IMR-90 (cell line): ENCODE results near the gene UPB1. TPM values are rescaled to one million over a fixed set of nuclear protein-coding genes. Genes with fewer than 3 reads are reported as not detected.
A peak's percentile ranks its signal among the peaks of the same experiment; 100 is the strongest.

Source experiments
- ATAC-seq: fragments of 200-7000 bp; cut with Tn5 transposase; 2 replicates; pipeline ENCODE4 v1.9.1; 2020; ENCODE audit warnings: low read depth, mild to moderate bottlenecking, moderate library complexity
- BruUV-seq: library from RNA; stranded (reverse); fragments of 400-500 nt; replicated peaks from 2 replicates; lab custom pipeline; 2021; lab: Mats Ljungman, UMichigan
- CTCF ChIA-PET: fragments of 300-600 bp; formaldehyde crosslinking; extraction: SDS; loops from one replicate; lab custom pipeline; 2021; ENCODE audit warnings: antibody characterized with exemption; lab: Yijun Ruan, JAX
- POLR2A ChIA-PET: fragments of 300-600 bp; sonication (Branson Sonifier 250); formaldehyde crosslinking; loops from one replicate; lab custom pipeline; 2022; ENCODE audit warnings: antibody characterized with exemption; ENCODE audit not compliant: unreplicated experiment; lab: Charles Lee
- DNase-seq: peaks from one replicate; pipeline ENCODE4 v3.0.0; 2013
- H2AFZ ChIP-seq: replicated peaks from 2 replicates; pipeline ENCODE3; 2013; ENCODE audit warnings: low read length, mild to moderate bottlenecking; ENCODE audit not compliant: poor library complexity
- H2AK5ac ChIP-seq: 2 replicates; pipeline ENCODE4 v1.6.1; 2013; ENCODE audit warnings: low read depth, low read length, inconsistent platforms
- H2AK9ac ChIP-seq: replicated peaks from 2 replicates; pipeline ENCODE3; 2013; ENCODE audit warnings: mild to moderate bottlenecking, low read depth, low read length, moderate library complexity; ENCODE audit not compliant: poor library complexity
- H2BK120ac ChIP-seq: 2 replicates; pipeline ENCODE4 v1.6.1; 2013; ENCODE audit warnings: low read depth, low read length, inconsistent platforms
- H2BK15ac ChIP-seq: 3 replicates; pipeline ENCODE4 v1.6.1; 2013; ENCODE audit warnings: low read depth, low read length, inconsistent platforms
- H2BK20ac ChIP-seq: 2 replicates; pipeline ENCODE4 v1.6.1; 2013; ENCODE audit warnings: low read depth, mild to moderate bottlenecking, inconsistent platforms, low read length, moderate library complexity
- H2BK5ac ChIP-seq: 2 replicates; pipeline ENCODE4 v1.6.1; 2013; ENCODE audit warnings: mild to moderate bottlenecking, low read depth, low read length, inconsistent platforms; ENCODE audit not compliant: poor library complexity, severe bottlenecking
- H3K14ac ChIP-seq: replicated peaks from 2 replicates; pipeline ENCODE4 v1.6.1; 2013; ENCODE audit warnings: low read depth, low read length, inconsistent platforms
- H3K18ac ChIP-seq: 2 replicates; pipeline ENCODE4 v1.6.1; 2013; ENCODE audit warnings: low read depth, low read length, control low read depth
- H3K23ac ChIP-seq: 2 replicates; pipeline ENCODE4 v1.6.1; 2013; ENCODE audit warnings: low read depth, low read length, inconsistent platforms
- H3K27ac ChIP-seq: 2 replicates; pipeline ENCODE4 v1.5.1; 2013; ENCODE audit warnings: mild to moderate bottlenecking, control low read depth, low read length; ENCODE audit not compliant: insufficient read depth
- H3K27me3 ChIP-seq: 2 replicates; pipeline ENCODE4 v1.6.1; 2013; ENCODE audit warnings: low read length; ENCODE audit not compliant: control insufficient read depth, insufficient read depth
- H3K36me3 ChIP-seq: 2 replicates; pipeline ENCODE4 v1.6.1; 2013; ENCODE audit warnings: low read length, mixed read lengths; ENCODE audit not compliant: control insufficient read depth, insufficient read depth
- H3K4ac ChIP-seq: 2 replicates; pipeline ENCODE4 v1.6.1; 2013; ENCODE audit warnings: low read depth, low read length, inconsistent platforms
- H3K4me1 ChIP-seq: 2 replicates; pipeline ENCODE4 v1.6.1; 2013; ENCODE audit warnings: low read length, mixed read lengths; ENCODE audit not compliant: control insufficient read depth, insufficient read depth
- H3K4me2 ChIP-seq: 2 replicates; pipeline ENCODE4 v1.6.1; 2013; ENCODE audit warnings: low read depth, mild to moderate bottlenecking, control low read depth, low read length, moderate library complexity
- H3K4me3 ChIP-seq: 2 replicates; pipeline ENCODE4 v1.5.1; 2013; ENCODE audit warnings: low read depth, mild to moderate bottlenecking, control low read depth, low read length, moderate library complexity; ENCODE audit not compliant: insufficient read depth
- H3K56ac ChIP-seq: 2 replicates; pipeline ENCODE4 v1.6.1; 2013; ENCODE audit warnings: low read length, inconsistent platforms; ENCODE audit not compliant: insufficient read depth; ENCODE audit errors: extremely low read depth
- H3K79me1 ChIP-seq, 2 experiments: 2 replicates each; pipeline ENCODE4 v1.6.1; 2013; ENCODE audit warnings: low read length in 2 of 2, inconsistent platforms in 1 of 2, low read depth in 1 of 2
- H3K9ac ChIP-seq: 2 replicates; pipeline ENCODE4 v1.6.1; 2013; ENCODE audit warnings: low read depth, low read length, control low read depth
- H3K9me1 ChIP-seq: 2 replicates; pipeline ENCODE4 v1.6.1; 2013; ENCODE audit warnings: low read length, inconsistent platforms; ENCODE audit not compliant: insufficient read depth
- H3K9me3 ChIP-seq: 2 replicates; pipeline ENCODE4 v1.6.1; 2013; ENCODE audit warnings: low read length; ENCODE audit not compliant: control insufficient read depth, insufficient read depth
- H4K20me1 ChIP-seq: 2 replicates; pipeline ENCODE4 v1.6.1; 2013; ENCODE audit warnings: low read length, inconsistent platforms; ENCODE audit not compliant: insufficient read depth
- H4K5ac ChIP-seq: 2 replicates; pipeline ENCODE4 v1.6.1; 2013; ENCODE audit warnings: mild to moderate bottlenecking, low read depth, low read length, control low read depth
- H4K8ac ChIP-seq, 2 experiments: 2 replicates each; pipeline ENCODE4 v1.6.1; 2013; ENCODE audit warnings: low read depth in 2 of 2, low read length in 2 of 2, control low read depth in 1 of 2, inconsistent platforms in 1 of 2
- H4K91ac ChIP-seq: 2 replicates; pipeline ENCODE4 v1.6.1; 2013; ENCODE audit warnings: low read depth, low read length, inconsistent platforms; ENCODE audit not compliant: insufficient read depth
- BHLHE40 ChIP-seq: fragments of 150-350 bp; IDR thresholded peaks from 2 replicates; pipeline ENCODE4 v1.6.1; 2016; ENCODE audit warnings: mild to moderate bottlenecking, low read depth, low read length
- CEBPB ChIP-seq: IDR thresholded peaks from 2 replicates; pipeline ENCODE4 v1.6.1; 2012; ENCODE audit warnings: low read depth, low read length, improper control_type of control experiment
- CHD1 ChIP-seq: IDR thresholded peaks from 2 replicates; pipeline ENCODE4 v1.6.1; 2012; ENCODE audit warnings: low read depth, low read length, improper control_type of control experiment
- CTCF ChIP-seq: conservative IDR thresholded peaks from 2 replicates; pipeline ENCODE4 v1.5.1; 2012; ENCODE audit warnings: mild to moderate bottlenecking, low read depth, low read length, improper control_type of control experiment
- FOS ChIP-seq: fragments of 150-350 bp; IDR thresholded peaks from 2 replicates; pipeline ENCODE4 v1.6.1; 2016; ENCODE audit warnings: low read depth, low read length
- MAZ ChIP-seq: IDR thresholded peaks from 2 replicates; pipeline ENCODE4 v1.6.1; 2012; ENCODE audit warnings: low read depth, mild to moderate bottlenecking, low read length, improper control_type of control experiment, moderate library complexity, borderline replicate concordance
- MXI1 ChIP-seq: IDR thresholded peaks from 2 replicates; pipeline ENCODE4 v1.6.1; 2012; ENCODE audit warnings: low read depth, mild to moderate bottlenecking, low read length, moderate library complexity, borderline replicate concordance
- NFE2L2 ChIP-seq: fragments of 150-350 bp; IDR thresholded peaks from 2 replicates; pipeline ENCODE4 v1.6.1; 2016; ENCODE audit warnings: low read depth, mild to moderate bottlenecking, low read length
- POLR2A ChIP-seq: IDR thresholded peaks from 2 replicates; pipeline ENCODE4 v1.6.1; 2012; ENCODE audit warnings: mild to moderate bottlenecking, low read depth, low read length
- RAD21 ChIP-seq: IDR thresholded peaks from 2 replicates; pipeline ENCODE4 v1.6.1; 2012; ENCODE audit warnings: low read length, improper control_type of control experiment
- RCOR1 ChIP-seq: IDR thresholded peaks from 2 replicates; pipeline ENCODE4 v1.6.1; 2012; ENCODE audit warnings: mild to moderate bottlenecking, low read length, improper control_type of control experiment; ENCODE audit not compliant: insufficient replicate concordance
- RFX5 ChIP-seq: IDR thresholded peaks from 2 replicates; pipeline ENCODE4 v1.8.0; 2012; ENCODE audit warnings: low read depth, mild to moderate bottlenecking, low read length, moderate library complexity
- SMC3 ChIP-seq: fragments of 150-350 bp; IDR thresholded peaks from 2 replicates; pipeline ENCODE4 v1.6.1; 2016; ENCODE audit warnings: low read depth, mild to moderate bottlenecking, antibody characterized with exemption, low read length, moderate library complexity
- WGBS, 2 experiments: methylation state at CpG; one replicate each; pipeline versions ENCODE4 v1.1.5 to v1.1.7; 2013; ENCODE audit warnings: missing lambda C conversion rate in 2 of 2; ENCODE audit not compliant: insufficient read length in 1 of 2; ENCODE audit errors: extremely low coverage in 2 of 2; 5-methylcytosine and 5-hydroxymethylcytosine counted together
- dilution Hi-C: fragments of 300-500 bp; cut with HindIII; formaldehyde crosslinking; loops from one replicate; pipeline ENCODE4 v1.14.3; 2018; ENCODE audit warnings: low sequenced_read_pairs; ENCODE audit not compliant: unreplicated experiment
- in situ Hi-C: fragments of 300-500 bp; cut with MboI; formaldehyde crosslinking; loops from 3 replicates; pipeline ENCODE4 v1.14.3; 2019; ENCODE audit warnings: low sequenced_read_pairs, inconsistent platforms, mixed read lengths
- intact Hi-C: fragments of 100-400 bp; cut with micrococcal nuclease; formaldehyde crosslinking; loops from 2 replicates; pipeline ENCODE4 v1.10.0; 2022
- polyA plus RNA-seq, 3 experiments: library from polyadenylated mRNA; depleted of rRNA; stranded (reverse); fragments of >200 nt; gene quantifications; 2 replicates each; pipeline ENCODE4 v1.2.3, GENCODE V29; 2012; ENCODE audit warnings: low replicate concordance in 1 of 3
- total RNA-seq: library from RNA; depleted of rRNA; stranded (reverse); fragments of >200 nt; gene quantifications from 2 replicates; pipeline ENCODE4 v1.2.3, GENCODE V29; 2012
- TF ChIP-seq, protein P1 (sequence below): fragments of 150-350 bp; IDR thresholded peaks from 2 replicates; pipeline ENCODE4 v1.6.1; 2017; ENCODE audit warnings: mild to moderate bottlenecking, antibody characterized with exemption, low read length, low read depth
- TF ChIP-seq, protein P2 (sequence below): fragments of 150-350 bp; IDR thresholded peaks from 2 replicates; pipeline ENCODE4 v1.6.1; 2016; ENCODE audit warnings: low read depth, mild to moderate bottlenecking, low read length, moderate library complexity, borderline replicate concordance

UPB1 gene
- total and polyA plus RNA-seq, 2 of the 4 experiments (the other 2 are of a cell fraction), result under 0.01 to 0.02 TPM

DNA sequence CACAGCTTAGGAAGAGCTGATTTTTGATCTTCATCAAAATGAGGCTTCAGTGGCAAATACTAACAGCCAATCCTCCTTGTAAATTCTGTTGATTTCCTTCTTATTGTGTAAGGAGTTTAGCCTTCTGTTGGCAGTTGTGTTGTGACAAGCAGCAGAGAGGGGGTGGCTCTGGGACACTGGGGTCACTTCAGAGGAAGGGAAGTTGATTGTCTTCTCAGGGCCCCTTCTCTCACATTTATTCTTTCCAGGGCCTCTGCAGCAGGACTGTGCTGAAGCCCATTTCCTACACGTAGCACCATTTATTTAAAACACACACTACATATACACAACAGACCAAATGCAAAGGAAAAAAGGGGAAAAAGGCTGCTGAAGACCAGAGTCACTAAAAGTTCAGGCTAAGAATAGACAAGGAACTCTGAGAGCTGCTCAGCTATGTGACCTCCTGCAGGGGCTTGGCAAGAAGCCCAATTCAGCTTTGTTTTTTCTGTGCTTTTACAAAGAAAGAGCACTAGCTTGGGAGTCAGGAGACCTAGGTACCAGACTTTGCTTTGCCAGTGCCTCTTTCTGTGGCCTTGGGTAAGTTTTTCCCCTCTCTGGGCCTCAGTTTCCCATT lies 28.3 kb upstream of the UPB1 start:
- H2BK120ac ChIP-seq, result peak overlapping the region; percentile 88
- H3K27me3 ChIP-seq, result no peaks in the 10 kb centered on the region
- no CpG with 5 or more reads among the region's 1 CpG for whole genome bisulfite sequencing, 2 experiments
- POLR2A ChIA-PET, result no interaction called here
- no TSS peak for BruUV-seq
- CTCF ChIA-PET, result no interaction called here
- dilution Hi-C loops (no loop called here), in situ Hi-C loops (no loop called here), intact Hi-C loops (no loop called here)
- peaks cover 21% of the 10 kb centered on the region for H3K4me1 ChIP-seq
- H3K4ac ChIP-seq, result peak overlapping the region; percentile 84
- H3K9me1 ChIP-seq, result peaks cover 10% of the 10 kb centered on the region
- H4K8ac ChIP-seq, result peak overlapping the region; percentile 26 to 78; a peak in 3 of 4 replicates
- H3K4me3 ChIP-seq, result no peak overlapping the region
- H3K36me3 ChIP-seq, result no peaks in the 10 kb centered on the region
- ATAC-seq (peak; percentile 61), DNase-seq (peak; percentile 74)
- H3K79me1 ChIP-seq, result no peaks in the 10 kb centered on the region
- peak overlapping the region; percentile 18; the same call in 1 of the 2 replicates for H4K5ac ChIP-seq
- peak overlapping the region; percentile 96; the same call in 2 of the 3 replicates for H2BK15ac ChIP-seq
- peak overlapping the region; percentile 43 for H2BK5ac ChIP-seq
- H2AK9ac ChIP-seq, result peak overlapping the region; percentile 47
- peak overlapping the region; percentile 35; the same call in 1 of the 2 replicates for H3K9ac ChIP-seq
- peak overlapping the region; percentile 86 for H4K91ac ChIP-seq
- peak overlapping the region; percentile 54 for H2AFZ ChIP-seq
- peak overlapping the region; percentile 42 for H3K4me2 ChIP-seq
- peak overlapping the region; percentile 66; the same call in 1 of the 2 replicates for H3K18ac ChIP-seq
- peak overlapping the region; percentile 65 for H2BK20ac ChIP-seq
- H2AK5ac ChIP-seq, result peak overlapping the region; percentile 82
- peak overlapping the region; percentile 63 for H3K27ac ChIP-seq
- peak overlapping the region; percentile 81 for H3K23ac ChIP-seq
- no peaks in the 10 kb centered on the region for H4K20me1 ChIP-seq
- H3K56ac ChIP-seq, result peak overlapping the region; percentile 41; the same call in 1 of the 2 replicates
- H3K9me3 ChIP-seq, result no peaks in the 10 kb centered on the region
- peak overlapping the region; percentile 84 for H3K14ac ChIP-seq
- no peak for TF ChIP-seq SMC3
- no peak for TF ChIP-seq CTCF
- TF ChIP-seq FOS, result no peak
- no peak for TF ChIP-seq CHD1
- no peak for TF ChIP-seq CEBPB
- no peak for TF ChIP-seq RFX5
- TF ChIP-seq POLR2A, result no peak
- TF ChIP-seq RAD21, result no peak
- TF ChIP-seq, protein P1, sequence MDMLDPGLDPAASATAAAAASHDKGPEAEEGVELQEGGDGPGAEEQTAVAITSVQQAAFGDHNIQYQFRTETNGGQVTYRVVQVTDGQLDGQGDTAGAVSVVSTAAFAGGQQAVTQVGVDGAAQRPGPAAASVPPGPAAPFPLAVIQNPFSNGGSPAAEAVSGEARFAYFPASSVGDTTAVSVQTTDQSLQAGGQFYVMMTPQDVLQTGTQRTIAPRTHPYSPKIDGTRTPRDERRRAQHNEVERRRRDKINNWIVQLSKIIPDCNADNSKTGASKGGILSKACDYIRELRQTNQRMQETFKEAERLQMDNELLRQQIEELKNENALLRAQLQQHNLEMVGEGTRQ, result no peak
- no peak for TF ChIP-seq NFE2L2
- TF ChIP-seq MAZ, result no peak
- TF ChIP-seq BHLHE40, result no peak; the same call in 1 of the 2 replicates
- TF ChIP-seq, protein P2, sequence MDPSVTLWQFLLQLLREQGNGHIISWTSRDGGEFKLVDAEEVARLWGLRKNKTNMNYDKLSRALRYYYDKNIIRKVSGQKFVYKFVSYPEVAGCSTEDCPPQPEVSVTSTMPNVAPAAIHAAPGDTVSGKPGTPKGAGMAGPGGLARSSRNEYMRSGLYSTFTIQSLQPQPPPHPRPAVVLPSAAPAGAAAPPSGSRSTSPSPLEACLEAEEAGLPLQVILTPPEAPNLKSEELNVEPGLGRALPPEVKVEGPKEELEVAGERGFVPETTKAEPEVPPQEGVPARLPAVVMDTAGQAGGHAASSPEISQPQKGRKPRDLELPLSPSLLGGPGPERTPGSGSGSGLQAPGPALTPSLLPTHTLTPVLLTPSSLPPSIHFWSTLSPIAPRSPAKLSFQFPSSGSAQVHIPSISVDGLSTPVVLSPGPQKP, result no peak
- no peak for TF ChIP-seq RCOR1
- TF ChIP-seq MXI1, result no peak
